SK-MEL-5 (cell line): ENCODE measurements around the gene BDH1. TPM values are rescaled to one million over a fixed set of nuclear protein-coding genes. Genes with fewer than 3 reads are reported as not detected.
"Not testable (repeated sequence)": the region's sequence is repeated elsewhere in the genome, so short reads cannot be mapped to it uniquely, and the experiment has no call there.

Source experiments
- DNase-seq: peaks from one replicate; pipeline ENCODE4 v3.0.0-alpha.2; 2016; ENCODE audit warnings: low read depth, low spot score
- in situ Hi-C: cut with HindIII; loops from 2 replicates; pipeline ENCODE4 v1.10.0; 2016; ENCODE audit warnings: low sequenced_read_pairs, high pct_unique_total_duplicates, low pct_unique_long_range_greater_than_20kb
- polyA plus RNA-seq, 2 experiments: library from polyadenylated mRNA; depleted of rRNA; stranded (reverse); fragments of >200 nt; gene quantifications; 2 replicates each; pipeline ENCODE4 v1.2.3, GENCODE V29; 2015
- total RNA-seq: library from RNA; depleted of rRNA; stranded (reverse); fragments of >200 nt; shearing (Covaris generic); gene quantifications from 2 replicates; pipeline ENCODE4 v1.2.3, GENCODE V29; 2014; rRNA removed

The BDH1 gene
- total RNA-seq: 5.0 and 8.1 TPM in 2 replicates
- polyA plus RNA-seq (2015; cell fraction: cytosol; rRNA removed): 8.8 and 14.8 TPM in 2 replicates
- polyA plus RNA-seq (2015; cell fraction: nucleus; rRNA removed): 10.3 and 21.3 TPM in 2 replicates

GRCh38 chr3:197555281-197556261, at the start of gene BDH1:
Gene BDH1, minus strand, starts transcription at chr3:197555968. Its CDS starts 9,525 bp downstream, at chr3:197546443.
- in situ Hi-C loops: no loop called here
- peak; percentile 20 for DNase-seq

- DNase-seq: no peak
- in situ Hi-C loops: no loop called here
Measured at GRCh38 chr3:197603317-197603933, 47.7 kb upstream of the BDH1 start.

DNA sequence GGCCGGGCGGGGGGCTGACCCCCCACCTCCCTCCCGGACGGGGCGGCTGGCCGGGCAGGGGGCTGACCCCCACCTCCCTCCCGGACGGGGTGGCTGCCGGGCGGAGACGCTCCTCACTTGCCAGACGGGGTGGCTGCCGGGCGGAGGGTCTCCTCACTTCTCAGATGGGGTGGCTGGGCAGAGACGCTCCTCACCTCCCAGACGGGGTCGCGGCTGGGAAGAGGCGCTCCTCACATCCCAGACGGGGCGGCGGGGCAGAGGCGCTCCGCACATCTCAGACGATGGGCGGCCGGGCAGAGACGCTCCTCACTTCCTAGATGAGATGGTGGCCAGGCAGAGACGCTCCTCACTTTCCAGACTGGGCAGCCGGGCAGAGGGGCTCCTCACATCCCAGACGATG, 46.6 kb upstream of the BDH1 start:
- in situ Hi-C loops, DNase-seq: not testable (repeated sequence)

DNA sequence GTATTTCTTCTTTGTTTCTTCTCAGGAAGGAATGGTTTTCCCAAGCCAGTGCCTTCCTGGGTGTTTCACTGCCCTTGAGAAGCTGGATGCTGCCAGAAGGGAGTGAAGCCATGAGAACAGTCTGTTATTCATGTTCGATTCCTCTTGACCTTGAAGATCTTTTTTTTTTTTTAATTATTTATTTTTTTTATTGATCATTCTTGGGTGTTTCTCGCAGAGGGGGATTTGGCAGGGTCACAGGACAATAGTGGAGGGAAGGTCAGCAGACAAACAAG, 45.7 kb upstream of the BDH1 start:
- in situ Hi-C loops, DNase-seq: not testable (repeated sequence)

GRCh38 chr3:197600796-197601565, 45.2 kb upstream of the BDH1 start:
- in situ Hi-C loops: no loop called here

DNA sequence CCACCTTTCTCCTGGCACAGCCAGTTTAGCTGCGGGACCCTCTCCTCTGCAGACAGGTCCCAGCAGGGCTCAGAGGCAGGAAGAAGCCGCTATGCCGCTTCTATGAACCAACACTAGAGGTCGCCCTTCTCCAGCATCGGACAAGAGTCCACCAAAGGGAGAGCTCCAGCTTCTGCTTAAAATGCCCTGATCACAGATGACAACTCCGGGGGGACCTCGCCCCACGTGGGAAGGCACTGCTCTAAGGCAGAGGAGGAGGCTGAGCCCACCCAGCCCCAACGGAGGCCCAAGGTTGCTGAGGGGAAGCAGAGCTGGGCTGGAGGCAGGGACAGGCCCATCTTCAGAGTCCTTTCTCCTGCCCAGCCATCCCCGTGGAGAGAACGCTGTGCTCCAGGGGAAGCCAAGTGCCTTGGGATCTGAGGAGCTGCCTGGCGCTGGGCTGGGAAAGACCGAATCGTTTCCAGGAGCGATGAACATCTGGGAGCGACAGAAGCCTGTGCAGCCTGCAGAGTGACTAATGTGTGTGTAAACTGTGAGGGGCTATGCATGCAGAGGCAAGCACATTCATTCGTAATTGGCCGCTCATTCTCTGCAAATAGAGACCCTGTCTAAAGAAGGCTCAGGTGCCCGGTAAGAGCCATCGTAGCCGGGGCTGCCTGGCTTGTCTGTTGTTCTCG, 43.5 kb upstream of the BDH1 start:
- in situ Hi-C loops: no loop called here
- peak; percentile 87 for DNase-seq

More at GRCh38 chr3:197600796-197601565, 45.2 kb upstream of the BDH1 start:
- DNase-seq: peak; percentile 58

DNA sequence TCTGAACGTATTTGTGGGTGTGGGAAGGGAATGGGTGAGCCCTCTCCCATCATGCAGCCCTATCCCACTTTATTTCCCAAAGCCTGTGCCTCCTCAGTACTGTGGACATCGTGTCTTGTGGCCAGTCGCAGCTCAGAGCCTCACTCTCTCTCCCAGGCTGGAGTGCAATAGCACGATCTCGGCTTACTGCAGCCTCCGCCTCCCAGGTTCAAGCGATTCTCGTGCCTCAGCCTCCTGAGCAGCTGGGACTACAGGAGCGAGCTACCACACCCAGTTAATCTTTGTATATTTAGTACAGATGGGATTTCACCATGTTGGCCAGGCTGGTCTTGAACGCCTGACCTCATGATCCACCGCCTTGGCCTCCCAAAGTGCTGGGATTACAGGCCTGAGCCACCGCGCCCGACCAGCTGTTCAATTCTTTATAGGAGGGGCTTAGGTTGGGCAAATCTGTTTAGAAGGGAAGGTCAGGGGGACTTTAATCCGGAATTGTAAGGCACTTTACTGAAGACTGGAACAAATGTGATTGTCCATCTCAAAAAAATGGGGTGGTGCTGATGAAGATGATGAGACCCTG, 42.7 kb upstream of the BDH1 start:
- DNase-seq: no peak
- in situ Hi-C loops: no loop called here

- no peak for DNase-seq
- in situ Hi-C loops: no loop called here
Measured at GRCh38 chr3:197597335-197597734, 41.6 kb upstream of the BDH1 start.

- in situ Hi-C loops: no loop called here
- no peak for DNase-seq
Measured at GRCh38 chr3:197595470-197596185, 39.9 kb upstream of the BDH1 start.

DNA sequence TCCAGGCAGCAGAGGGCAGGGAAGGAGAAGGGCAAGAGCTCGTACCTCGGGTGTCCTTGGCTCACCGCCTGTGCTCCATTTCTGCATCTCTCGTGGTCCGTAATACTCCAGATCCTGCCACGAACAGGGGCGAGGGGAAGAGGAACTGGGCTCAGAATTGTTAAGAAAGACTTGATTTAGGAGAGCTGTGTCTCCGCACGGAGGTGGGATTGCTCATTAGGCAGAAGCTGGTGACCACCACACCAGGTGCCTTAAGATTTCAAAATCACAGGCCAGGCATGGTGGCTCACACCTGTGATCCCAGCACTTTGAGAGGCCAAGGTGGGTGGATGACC, 37.2 kb upstream of the BDH1 start:
- in situ Hi-C loops: no loop called here
- no peak for DNase-seq

- DNase-seq: no peak
- in situ Hi-C loops: no loop called here
Measured at GRCh38 chr3:197592361-197593045, 36.7 kb upstream of the BDH1 start.

GRCh38 chr3:197591816-197592215, 36.0 kb upstream of the BDH1 start:
- in situ Hi-C loops: no loop called here
- no peak for DNase-seq

DNA sequence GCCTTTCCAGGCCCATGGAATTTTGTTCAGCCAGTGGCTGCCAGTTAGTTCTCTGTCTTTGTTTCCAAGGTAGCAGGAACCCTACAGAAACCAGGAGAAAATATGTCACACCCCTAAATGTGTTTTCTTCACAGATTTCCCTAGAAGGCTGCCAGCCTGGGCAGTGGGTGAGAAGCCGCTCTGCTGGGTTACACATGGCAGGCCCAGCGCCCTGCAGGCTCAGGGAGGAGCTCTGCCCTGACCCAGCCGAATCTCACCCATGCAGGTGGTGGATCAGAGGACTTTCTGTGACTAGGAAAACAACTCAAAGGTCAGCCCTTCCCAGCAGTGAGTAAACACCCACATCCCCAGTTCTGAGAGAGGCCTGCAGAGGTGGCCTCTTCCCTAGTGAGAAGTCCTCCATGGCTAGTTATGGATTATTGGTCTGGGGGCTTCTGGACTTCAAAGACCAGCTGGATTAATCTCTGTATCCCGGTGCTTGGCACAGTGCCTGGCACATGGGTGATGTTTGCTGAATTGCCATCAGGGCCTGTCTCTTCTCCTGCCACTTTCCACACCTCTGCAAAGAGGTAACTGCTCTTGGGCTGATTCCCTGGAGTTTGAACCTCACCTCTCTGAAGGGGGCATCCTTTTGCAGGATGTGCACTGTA, 34.7 kb upstream of the BDH1 start:
- no peak for DNase-seq
- in situ Hi-C loops: no loop called here

- DNase-seq: no peak
- in situ Hi-C loops: no loop called here
Measured at GRCh38 chr3:197589545-197589944, 33.8 kb upstream of the BDH1 start.

DNA sequence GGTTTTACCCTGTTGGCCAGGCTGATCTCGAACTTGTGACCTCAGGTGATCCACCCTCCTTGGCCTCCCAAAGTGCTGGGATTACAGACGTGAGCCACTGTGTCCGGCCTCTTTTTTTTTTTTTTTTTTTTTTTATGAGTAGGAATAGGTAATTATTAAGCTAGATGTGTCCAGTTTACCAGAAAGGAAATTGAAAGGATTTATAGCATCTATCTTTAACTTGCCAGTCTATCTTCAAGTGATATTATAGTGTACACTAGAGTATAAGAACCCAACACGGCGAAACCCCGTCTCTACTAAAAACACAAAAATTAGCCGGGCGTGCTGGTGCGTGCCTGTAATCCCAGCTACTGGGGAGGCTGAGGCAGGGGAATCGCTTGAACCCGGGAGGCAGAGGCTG, 31.0 kb upstream of the BDH1 start:
- DNase-seq, in situ Hi-C loops: not testable (repeated sequence)

GRCh38 chr3:197586181-197586580, 30.4 kb upstream of the BDH1 start:
- in situ Hi-C loops: no loop called here
- DNase-seq: no peak
